Fibroblast of mammary gland (primary cell): ENCODE results near the gene NDUFA11.
A peak's percentile ranks its signal among the peaks of the same experiment; 100 is the strongest.

Experiments used
- DNase-seq: peaks from one replicate; pipeline ENCODE4 v3.0.0-alpha.2; 2010; ENCODE audit warnings: low read depth
- H3K4me3 ChIP-seq: 2 replicates; pipeline ENCODE4 v1.5.1; 2011; ENCODE audit warnings: low read depth, mild to moderate bottlenecking, low read length, moderate library complexity; ENCODE audit not compliant: control insufficient read depth
- TF ChIP-seq, protein P1 (sequence below): conservative IDR thresholded peaks from 2 replicates; pipeline ENCODE4 v1.5.1; 2011; ENCODE audit warnings: low read depth, low read length, inconsistent platforms; ENCODE audit not compliant: control insufficient read depth, insufficient read depth

NDUFA11 gene

GRCh38 chr19:5903624-5904351, at the start of gene NDUFA11:
Gene NDUFA11 (minus strand): TSS chr19:5903790. CDS start chr19:5903708, 82 bp downstream.
- no peak for DNase-seq
- TF ChIP-seq, protein P1, sequence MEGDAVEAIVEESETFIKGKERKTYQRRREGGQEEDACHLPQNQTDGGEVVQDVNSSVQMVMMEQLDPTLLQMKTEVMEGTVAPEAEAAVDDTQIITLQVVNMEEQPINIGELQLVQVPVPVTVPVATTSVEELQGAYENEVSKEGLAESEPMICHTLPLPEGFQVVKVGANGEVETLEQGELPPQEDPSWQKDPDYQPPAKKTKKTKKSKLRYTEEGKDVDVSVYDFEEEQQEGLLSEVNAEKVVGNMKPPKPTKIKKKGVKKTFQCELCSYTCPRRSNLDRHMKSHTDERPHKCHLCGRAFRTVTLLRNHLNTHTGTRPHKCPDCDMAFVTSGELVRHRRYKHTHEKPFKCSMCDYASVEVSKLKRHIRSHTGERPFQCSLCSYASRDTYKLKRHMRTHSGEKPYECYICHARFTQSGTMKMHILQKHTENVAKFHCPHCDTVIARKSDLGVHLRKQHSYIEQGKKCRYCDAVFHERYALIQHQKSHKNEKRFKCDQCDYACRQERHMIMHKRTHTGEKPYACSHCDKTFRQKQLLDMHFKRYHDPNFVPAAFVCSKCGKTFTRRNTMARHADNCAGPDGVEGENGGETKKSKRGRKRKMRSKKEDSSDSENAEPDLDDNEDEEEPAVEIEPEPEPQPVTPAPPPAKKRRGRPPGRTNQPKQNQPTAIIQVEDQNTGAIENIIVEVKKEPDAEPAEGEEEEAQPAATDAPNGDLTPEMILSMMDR: no peak
- H3K4me3 ChIP-seq: peak within 1 kb of the TSS; percentile 100

DNA sequence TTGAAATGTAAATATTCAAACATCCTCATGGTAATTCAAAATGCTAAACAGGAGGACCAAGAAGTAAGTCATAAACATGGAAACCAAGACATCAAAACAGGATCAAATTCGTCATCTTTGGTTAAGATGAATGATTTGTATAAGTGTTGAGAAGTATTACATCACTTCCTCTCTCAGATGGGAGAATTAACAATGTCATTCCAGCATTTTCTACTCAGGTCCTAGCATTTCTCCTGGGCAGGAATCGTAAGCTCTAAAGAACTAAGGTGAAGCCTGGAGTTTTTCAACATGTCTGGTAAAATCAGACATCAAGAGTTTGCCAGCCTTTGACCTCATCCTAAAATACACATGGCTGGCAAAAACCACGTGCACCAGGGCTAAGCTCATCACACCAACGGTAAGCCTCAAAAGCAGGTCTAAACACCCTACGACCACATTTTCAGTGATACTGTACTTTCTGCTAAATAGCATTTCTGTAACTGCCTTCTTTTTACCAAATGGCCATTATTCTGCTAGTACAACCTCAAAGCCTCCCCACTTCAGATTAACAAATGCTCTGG, 49.5 kb upstream of the NDUFA11 start:
- TF ChIP-seq, protein P1: no peak
- no peak overlapping the region for H3K4me3 ChIP-seq
- peak; percentile 45 for DNase-seq

DNA sequence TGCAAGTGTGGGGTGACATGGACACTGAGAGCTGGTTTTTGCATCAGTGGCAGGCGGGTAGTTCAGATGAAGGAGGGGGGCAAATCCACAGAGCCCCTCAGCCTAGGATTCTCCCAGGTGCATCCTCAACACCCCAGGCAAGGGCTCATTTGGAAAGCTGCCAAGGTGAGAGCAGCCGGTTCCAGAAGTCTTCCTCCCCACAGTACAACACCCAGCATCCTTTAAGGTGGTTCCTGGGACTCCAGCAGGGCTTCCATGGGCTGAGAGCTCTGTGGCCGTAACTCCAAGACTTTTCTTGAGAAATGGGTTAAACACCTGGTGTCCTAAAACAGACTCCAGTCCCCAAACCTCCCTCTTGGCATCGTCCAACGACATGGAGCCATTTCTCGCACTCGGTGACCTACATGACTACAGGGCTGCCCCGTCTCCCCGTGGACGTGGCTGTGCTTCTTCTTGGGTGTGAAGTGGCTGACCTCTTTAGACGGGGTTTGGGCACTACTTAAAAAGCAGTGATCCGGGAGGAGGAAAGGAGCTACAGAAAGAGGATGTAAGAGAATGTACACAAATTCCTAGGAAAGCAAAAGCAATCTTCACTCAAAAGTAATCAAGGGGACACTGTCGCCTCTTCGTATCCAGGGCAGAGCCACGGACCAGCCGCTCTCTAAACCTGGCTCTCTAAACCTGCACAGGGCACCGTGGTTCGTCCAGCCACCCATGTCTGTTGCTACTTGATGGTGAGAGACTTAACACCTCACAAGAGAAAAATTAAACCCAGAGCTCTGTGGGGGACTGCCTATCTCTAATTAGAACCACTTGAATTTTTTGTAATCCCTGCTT, 48.8 kb upstream of the NDUFA11 start:
- DNase-seq: no peak
- TF ChIP-seq, protein P1: no peak
- no peak overlapping the region for H3K4me3 ChIP-seq

GRCh38 chr19:5951338-5951861, 47.8 kb upstream of the NDUFA11 start:
- no peak for DNase-seq
- H3K4me3 ChIP-seq: no peak overlapping the region
- TF ChIP-seq, protein P1: no peak

- no peak for DNase-seq
These were observed 47.2 kb upstream of the NDUFA11 start for GRCh38 chr19:5950741-5951140.

DNA sequence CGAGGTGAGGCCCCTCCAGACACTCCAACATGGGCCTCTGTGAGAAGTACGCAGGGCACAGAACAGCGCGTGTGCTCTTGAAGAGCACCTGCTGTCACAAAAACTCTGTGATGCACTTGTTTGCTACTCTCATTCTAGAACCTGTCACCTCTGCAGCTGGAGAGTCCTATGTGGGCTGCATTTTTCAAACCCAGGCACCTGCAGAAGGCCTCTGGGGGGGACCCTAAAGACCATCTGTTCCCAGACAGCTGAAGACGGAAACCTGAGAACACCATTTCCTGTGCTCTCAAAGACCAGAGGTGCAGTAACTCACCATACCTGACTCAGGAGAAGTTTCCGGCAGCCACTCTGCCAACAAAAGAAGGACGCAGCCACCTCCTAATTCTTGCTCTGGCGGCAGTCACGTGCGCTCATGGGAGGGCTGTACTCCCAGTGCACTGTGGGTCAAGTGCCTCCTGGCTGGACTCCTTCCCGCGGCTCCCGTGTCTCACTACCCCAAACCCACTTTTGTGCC, 46.3 kb upstream of the NDUFA11 start:
- no peak overlapping the region for H3K4me3 ChIP-seq
- TF ChIP-seq, protein P1: no peak

More at GRCh38 chr19:5950741-5951140, 47.2 kb upstream of the NDUFA11 start:
- H3K4me3 ChIP-seq: no peak overlapping the region
- TF ChIP-seq, protein P1: no peak

More for the DNA sequence above, 46.3 kb upstream of the NDUFA11 start:
- DNase-seq: no peak
